AG04449 (cell line): ENCODE data around the gene DDX1.

Experiments
- CTCF ChIA-PET: fragments of 350-600 bp; formaldehyde crosslinking; extraction: SDS; loops from one replicate; lab custom pipeline; 2021; ENCODE audit warnings: antibody characterized with exemption; lab: Yijun Ruan, JAX
- POLR2A ChIA-PET: fragments of 400-600, 350-600 bp; formaldehyde crosslinking; extraction: SDS; loops from one replicate; lab custom pipeline; 2020; ENCODE audit warnings: antibody characterized with exemption, inconsistent platforms; lab: Yijun Ruan, JAX
- DNase-seq: peaks from one replicate; pipeline ENCODE4 v3.0.0-alpha.2; 2010; ENCODE audit warnings: low read depth, low spot score
- H3K4me3 ChIP-seq: 2 replicates; pipeline ENCODE4 v1.5.1; 2011; ENCODE audit warnings: low read depth, mild to moderate bottlenecking, control low read depth, low read length
- TF ChIP-seq, protein P1 (sequence below): IDR thresholded peaks from one replicate; pipeline ENCODE4 v1.5.1; 2011; ENCODE audit warnings: mild to moderate bottlenecking, moderate library complexity, low read length, control low read depth, inconsistent platforms; ENCODE audit not compliant: insufficient read depth; ENCODE audit errors: missing control alignments

The DDX1 gene

DNA sequence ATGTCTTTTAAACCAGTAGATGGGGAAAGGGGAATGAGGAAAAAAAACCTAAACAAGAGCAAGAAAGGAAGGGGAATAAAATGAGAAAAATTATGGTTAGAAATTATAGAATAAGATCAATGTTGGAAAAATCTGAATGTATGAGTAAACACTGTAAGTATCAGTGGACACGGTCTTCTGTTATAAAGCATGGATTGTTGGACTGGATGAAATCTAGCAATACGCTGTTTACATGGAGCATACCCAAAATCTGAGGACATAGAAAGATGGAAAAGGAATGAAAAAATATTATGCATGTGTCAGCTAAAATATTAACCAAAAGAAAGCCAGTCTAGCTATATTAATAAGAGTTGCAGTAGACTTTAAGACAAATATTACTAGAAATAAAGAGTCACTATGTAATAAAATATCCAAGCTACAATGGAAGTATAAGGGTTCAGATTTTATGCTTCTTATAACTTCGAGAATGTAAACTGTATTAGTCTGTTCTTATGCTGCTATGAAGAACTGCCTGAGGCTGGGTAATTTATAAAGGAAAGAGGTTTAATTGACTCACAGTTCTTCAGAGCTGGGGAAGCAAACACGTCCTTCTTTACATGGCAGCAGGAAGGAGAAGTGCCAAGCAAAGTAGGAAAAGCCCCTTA lies 32.4 kb downstream of the DDX1 start:
- ChIA-PET CTCF (interaction anchor here (1.3 kb wide), 2 partner anchors 11 to 985 kb away, joined by 3 read pairs; no protein-coding TSS in a partner anchor), POLR2A (no interaction called here)
- DNase-seq, result no peak
- TF ChIP-seq, protein P1, sequence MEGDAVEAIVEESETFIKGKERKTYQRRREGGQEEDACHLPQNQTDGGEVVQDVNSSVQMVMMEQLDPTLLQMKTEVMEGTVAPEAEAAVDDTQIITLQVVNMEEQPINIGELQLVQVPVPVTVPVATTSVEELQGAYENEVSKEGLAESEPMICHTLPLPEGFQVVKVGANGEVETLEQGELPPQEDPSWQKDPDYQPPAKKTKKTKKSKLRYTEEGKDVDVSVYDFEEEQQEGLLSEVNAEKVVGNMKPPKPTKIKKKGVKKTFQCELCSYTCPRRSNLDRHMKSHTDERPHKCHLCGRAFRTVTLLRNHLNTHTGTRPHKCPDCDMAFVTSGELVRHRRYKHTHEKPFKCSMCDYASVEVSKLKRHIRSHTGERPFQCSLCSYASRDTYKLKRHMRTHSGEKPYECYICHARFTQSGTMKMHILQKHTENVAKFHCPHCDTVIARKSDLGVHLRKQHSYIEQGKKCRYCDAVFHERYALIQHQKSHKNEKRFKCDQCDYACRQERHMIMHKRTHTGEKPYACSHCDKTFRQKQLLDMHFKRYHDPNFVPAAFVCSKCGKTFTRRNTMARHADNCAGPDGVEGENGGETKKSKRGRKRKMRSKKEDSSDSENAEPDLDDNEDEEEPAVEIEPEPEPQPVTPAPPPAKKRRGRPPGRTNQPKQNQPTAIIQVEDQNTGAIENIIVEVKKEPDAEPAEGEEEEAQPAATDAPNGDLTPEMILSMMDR, result no peak
- H3K4me3 ChIP-seq, result no peak overlapping the region

DNA sequence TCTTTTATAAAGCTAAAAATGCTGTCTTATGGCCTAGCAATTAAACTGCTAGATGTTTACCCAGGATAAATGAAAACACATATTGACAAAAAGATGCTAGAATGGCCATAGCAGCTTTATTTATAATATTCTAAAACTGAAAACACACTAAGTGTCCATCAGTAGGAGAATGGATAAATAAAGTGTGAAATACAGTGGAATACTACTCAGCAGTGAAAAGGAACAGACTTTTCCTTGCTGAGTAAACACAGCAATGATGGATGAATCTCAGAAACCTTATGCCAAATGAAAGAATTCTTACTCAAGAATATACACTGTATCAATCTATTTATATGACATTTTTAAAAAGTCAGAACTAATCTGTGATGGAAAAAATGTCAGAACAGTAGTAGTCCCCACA lies 33.2 kb downstream of the DDX1 start:
- DNase-seq, result no peak
- CTCF ChIA-PET, result interaction anchor here (1.3 kb wide), 2 partner anchors 11 to 984 kb away, joined by 3 read pairs; no protein-coding TSS in a partner anchor
- TF ChIP-seq, protein P1, result no peak

DNA sequence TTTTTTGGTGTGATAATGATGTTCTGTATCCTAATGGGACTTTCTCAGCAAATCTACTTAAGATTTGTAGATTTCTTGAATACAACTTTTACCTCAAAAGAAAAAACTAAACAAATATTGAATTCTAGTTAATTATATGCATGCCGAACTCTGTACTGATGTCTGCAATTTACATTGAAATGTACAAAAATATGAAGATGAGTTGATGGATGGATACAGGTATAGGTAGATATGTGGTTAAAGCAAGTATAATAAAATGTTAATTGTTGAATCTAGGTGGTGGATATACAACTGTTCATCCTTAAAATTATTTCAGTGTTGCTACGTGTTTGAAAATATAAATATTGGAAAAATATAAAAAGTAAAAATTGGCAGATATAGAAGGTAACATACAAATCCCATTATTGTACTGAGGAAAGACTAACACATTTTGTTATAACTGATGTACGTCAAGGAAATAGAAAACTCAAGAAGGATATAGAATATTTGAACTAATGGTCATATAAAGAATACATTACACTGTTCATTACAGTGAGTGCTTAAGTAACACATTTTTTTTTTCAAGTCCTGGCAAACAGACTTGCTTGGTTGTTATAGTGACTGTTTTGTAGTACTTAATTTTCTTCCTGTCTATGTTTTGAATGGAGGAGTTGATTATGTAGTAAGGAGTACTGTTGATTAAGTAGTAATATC lies 33.8 kb downstream of the DDX1 start:
- TF ChIP-seq, protein P1, result no peak
- CTCF ChIA-PET, result interaction anchor here (1.3 kb wide), 1 partner anchor 984 kb away, joined by 3 read pairs; no protein-coding TSS in a partner anchor
- H3K4me3 ChIP-seq, result no peak overlapping the region
- no peak for DNase-seq
- POLR2A ChIA-PET, result no interaction called here

More for the DNA sequence above, 33.2 kb downstream of the DDX1 start:
- no peak overlapping the region for H3K4me3 ChIP-seq
- POLR2A ChIA-PET, result no interaction called here

DNA sequence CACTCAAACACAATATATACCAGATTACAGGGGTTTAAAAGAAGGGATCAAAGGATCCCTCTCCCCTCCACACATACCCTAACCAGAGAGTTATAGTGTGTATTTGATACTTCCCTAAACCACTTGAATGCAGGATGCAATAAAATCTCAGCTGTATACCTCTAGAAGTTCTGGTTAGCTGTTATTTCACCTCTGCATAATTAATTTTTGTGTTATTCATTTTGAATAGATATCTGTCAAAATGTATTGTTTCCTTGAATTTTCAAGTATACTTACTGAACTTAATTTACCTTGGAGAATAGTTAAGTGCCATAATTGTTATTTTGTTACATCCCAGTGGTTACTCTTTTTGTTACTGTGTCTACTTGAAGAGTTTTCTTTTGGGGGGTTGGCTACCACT lies 34.5 kb downstream of the DDX1 start:
- ChIA-PET POLR2A (no interaction called here), CTCF (no interaction called here)
- no peak for DNase-seq

DNA sequence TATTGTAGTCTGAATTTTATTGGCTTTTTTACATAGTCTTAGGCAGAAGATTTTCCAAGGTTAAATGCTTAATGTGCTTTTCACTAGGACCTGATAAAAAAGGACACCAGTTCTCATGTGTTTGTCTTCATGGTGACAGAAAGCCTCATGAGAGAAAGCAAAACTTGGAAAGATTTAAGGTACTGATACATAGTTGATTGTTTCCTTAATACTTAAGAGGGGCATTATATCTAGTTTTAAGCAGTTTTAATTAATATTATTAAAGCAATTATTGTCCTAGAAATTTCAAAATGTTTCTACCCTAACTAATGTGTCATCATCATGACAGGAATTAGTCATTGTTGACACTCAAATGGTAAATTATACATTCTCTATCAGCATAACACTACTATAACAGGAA lies 35.3 kb downstream of the DDX1 start:
- TF ChIP-seq, protein P1, result no peak
- no peak overlapping the region for H3K4me3 ChIP-seq
- ChIA-PET POLR2A (no interaction called here), CTCF (interaction anchor here (1.0 kb wide), 1 partner anchor 11 kb away, joined by 3 read pairs; no protein-coding TSS in a partner anchor)
- DNase-seq, result no peak

More for the DNA sequence above, 34.5 kb downstream of the DDX1 start:
- TF ChIP-seq, protein P1, result no peak
- no peak overlapping the region for H3K4me3 ChIP-seq
